H9 (cell line): ENCODE measurements around the gene SIK2. TPM values are rescaled to one million over a fixed set of nuclear protein-coding genes. Genes with fewer than 3 reads are reported as not detected.

ENCODE experiments used
- DNase-seq: peaks from one replicate; pipeline ENCODE4 v3.0.0-alpha.2; 2017
- H2AFZ ChIP-seq: one replicate; pipeline ENCODE4 v1.6.1; 2013; ENCODE audit warnings: mild to moderate bottlenecking, low read length, control low read depth, moderate library complexity
- H2AK5ac ChIP-seq: 2 replicates; pipeline ENCODE4 v1.6.1; 2013; ENCODE audit warnings: low read length, control low read depth, mixed read lengths; ENCODE audit not compliant: insufficient read length
- H2BK120ac ChIP-seq: one replicate; pipeline ENCODE4 v1.6.1; 2013; ENCODE audit warnings: low read depth, mild to moderate bottlenecking, low read length, control low read depth, inconsistent platforms; ENCODE audit not compliant: poor library complexity, severe bottlenecking
- H2BK12ac ChIP-seq: 2 replicates; pipeline ENCODE4 v1.6.1; 2013; ENCODE audit warnings: low read length, control low read depth, mixed read lengths, low read depth; ENCODE audit not compliant: insufficient read length
- H2BK15ac ChIP-seq: 2 replicates; pipeline ENCODE4 v1.6.1; 2013; ENCODE audit warnings: low read depth, low read length, control low read depth
- H2BK20ac ChIP-seq: one replicate; pipeline ENCODE4 v1.6.1; 2013; ENCODE audit warnings: low read depth, mild to moderate bottlenecking, low read length, control low read depth, inconsistent platforms; ENCODE audit not compliant: poor library complexity, severe bottlenecking
- H2BK5ac ChIP-seq: 2 replicates; pipeline ENCODE4 v1.6.1; 2013; ENCODE audit warnings: low read length, control low read depth, mixed read lengths; ENCODE audit not compliant: insufficient read length
- H3K14ac ChIP-seq: 2 replicates; pipeline ENCODE4 v1.6.1; 2013; ENCODE audit warnings: low read length, control low read depth; ENCODE audit not compliant: insufficient read depth
- H3K18ac ChIP-seq: 2 replicates; pipeline ENCODE4 v1.6.1; 2013; ENCODE audit warnings: low read depth, mild to moderate bottlenecking, mixed read lengths, low read length, control low read depth; ENCODE audit not compliant: insufficient read length
- H3K23ac ChIP-seq: 2 replicates; pipeline ENCODE4 v1.6.1; 2013; ENCODE audit warnings: low read length, control low read depth, mixed read lengths, low read depth; ENCODE audit not compliant: insufficient read length
- H3K23me2 ChIP-seq: 2 replicates; pipeline ENCODE4 v1.6.1; 2013; ENCODE audit warnings: low read depth, mild to moderate bottlenecking, mixed read lengths, low read length, control low read depth; ENCODE audit not compliant: insufficient read length, poor library complexity, severe bottlenecking
- H3K27ac ChIP-seq: 2 replicates; pipeline ENCODE4 v1.5.1; 2013; ENCODE audit warnings: low read length, control low read depth, mixed read lengths, low read depth; ENCODE audit not compliant: insufficient read length
- H3K27me3 ChIP-seq: 2 replicates; pipeline ENCODE4 v1.6.1; 2013; ENCODE audit warnings: low read length, control low read depth, inconsistent platforms; ENCODE audit not compliant: insufficient read depth
- H3K4ac ChIP-seq: 2 replicates; pipeline ENCODE4 v1.6.1; 2013; ENCODE audit warnings: low read depth, mild to moderate bottlenecking, control low read depth, inconsistent platforms, low read length, moderate library complexity
- H3K4me1 ChIP-seq: 2 replicates; pipeline ENCODE4 v1.6.1; 2013; ENCODE audit warnings: low read length, control low read depth, inconsistent platforms; ENCODE audit not compliant: insufficient read depth
- H3K4me2 ChIP-seq: 2 replicates; pipeline ENCODE4 v1.6.1; 2013; ENCODE audit warnings: low read length, control low read depth, mixed read lengths; ENCODE audit not compliant: insufficient read length, insufficient read depth
- H3K56ac ChIP-seq: 2 replicates; pipeline ENCODE4 v1.6.1; 2013; ENCODE audit warnings: low read depth, mild to moderate bottlenecking, mixed read lengths, low read length, control low read depth; ENCODE audit not compliant: insufficient read length
- H3K79me1 ChIP-seq: 2 replicates; pipeline ENCODE4 v1.6.1; 2013; ENCODE audit warnings: low read depth, mild to moderate bottlenecking, moderate library complexity, low read length, control low read depth, inconsistent platforms; ENCODE audit not compliant: insufficient read depth, poor library complexity, severe bottlenecking
- H3K79me2 ChIP-seq: 2 replicates; pipeline ENCODE4 v1.6.1; 2013; ENCODE audit warnings: low read length, control low read depth, inconsistent platforms; ENCODE audit not compliant: insufficient read depth
- H3K9ac ChIP-seq: 2 replicates; pipeline ENCODE4 v1.6.1; 2013; ENCODE audit warnings: low read length, control low read depth, mixed read lengths; ENCODE audit not compliant: insufficient read length; ENCODE audit errors: extremely low read depth
- H3K9me3 ChIP-seq: one replicate; pipeline ENCODE4 v1.6.1; 2013; ENCODE audit warnings: low read depth, low read length, inconsistent platforms; ENCODE audit not compliant: control insufficient read depth
- H3T11ph ChIP-seq: one replicate; pipeline ENCODE4 v1.6.1; 2013; ENCODE audit warnings: mild to moderate bottlenecking, low read length, control low read depth, inconsistent platforms
- H4K20me1 ChIP-seq: one replicate; pipeline ENCODE4 v1.6.1; 2013; ENCODE audit not compliant: control insufficient read depth, insufficient read length, insufficient read depth
- H4K5ac ChIP-seq: 2 replicates; pipeline ENCODE4 v1.6.1; 2013; ENCODE audit warnings: low read depth, mild to moderate bottlenecking, mixed read lengths, low read length, control low read depth; ENCODE audit not compliant: insufficient read length
- H4K8ac ChIP-seq: replicated peaks from 2 replicates; pipeline ENCODE4 v1.6.1; 2013; ENCODE audit warnings: low read length, control low read depth, mixed read lengths, low read depth; ENCODE audit not compliant: insufficient read length
- H4K91ac ChIP-seq: 2 replicates; pipeline ENCODE4 v1.6.1; 2013; ENCODE audit warnings: low read depth, mild to moderate bottlenecking, moderate library complexity, mixed read lengths, low read length, control low read depth; ENCODE audit not compliant: insufficient read length
- H3K27ac Mint-ChIP-seq, 3 experiments: 2 replicates in 2 of 3; 3 replicates in 1 of 3; pipeline ENCODE4 v1.8.0; 2020 to 2021; ENCODE audit warnings: mixed read lengths in 3 of 3, mild to moderate bottlenecking in 1 of 3, moderate library complexity in 1 of 3
- H3K27me3 Mint-ChIP-seq: 2 replicates; pipeline ENCODE4 v1.8.0; 2021; ENCODE audit warnings: low read depth, mild to moderate bottlenecking, moderate library complexity, mixed read lengths
- H3K36me3 Mint-ChIP-seq, 3 experiments: 2 replicates in 2 of 3; 3 replicates in 1 of 3; pipeline ENCODE4 v1.8.0; 2020 to 2021; ENCODE audit warnings: low read depth in 3 of 3, mixed read lengths in 3 of 3; ENCODE audit not compliant: insufficient read depth in 1 of 3
- H3K4me1 Mint-ChIP-seq, 2 experiments: 2 replicates each; pipeline ENCODE4 v1.8.0; 2020; ENCODE audit warnings: mixed read lengths in 2 of 2
- H3K4me3 Mint-ChIP-seq, 2 experiments: 2 replicates in 1 of 2; 3 replicates in 1 of 2; pipeline ENCODE4 v1.8.0; 2020 to 2021; ENCODE audit warnings: mild to moderate bottlenecking in 2 of 2, mixed read lengths in 2 of 2, moderate library complexity in 1 of 2
- H3K9me3 Mint-ChIP-seq, 2 experiments: 2 replicates in 1 of 2; 3 replicates in 1 of 2; pipeline ENCODE4 v1.8.0; 2020; ENCODE audit warnings: mild to moderate bottlenecking in 2 of 2, mixed read lengths in 2 of 2, moderate library complexity in 1 of 2
- CTCF ChIP-seq: fragments of 200-600 bp; sonication (generic); conservative IDR thresholded peaks from 3 replicates; pipeline ENCODE4 v1.8.0; 2021; ENCODE audit warnings: antibody characterized with exemption, mild to moderate bottlenecking
- WGBS: extraction: QIAGEN DNeasy Blood & Tissue Kit; methylation state at CpG from one replicate; pipeline ENCODE4 v1.1.7; 2013; ENCODE audit warnings: missing lambda C conversion rate, low lambda C conversion rate, mixed read lengths; ENCODE audit not compliant: insufficient read length; ENCODE audit errors: extremely low coverage; 5-methylcytosine and 5-hydroxymethylcytosine counted together
- total RNA-seq: library from RNA; stranded (reverse); gene quantifications from 2 replicates; pipeline ENCODE4 v1.2.1, GENCODE V29; 2021

The SIK2 gene
- total RNA-seq, 1 experiment from 2014 or later, result 7.5 TPM

GRCh38 chr11:111633248-111633647 is 31.0 kb downstream of the SIK2 start:
- no peak overlapping the region for H3K4ac ChIP-seq
- no peak overlapping the region for H3K56ac ChIP-seq
- Mint-ChIP-seq H3K27me3 (no peaks in the 10 kb centered on the region), H3K4me3 (no peak overlapping the region), H3K36me3 (0 out of 7 replicates have a peak, but pooled peaks cover 0 to 3% (median 0%) of the 10 kb centered on the region in 3 experiments), H3K27ac (no peak overlapping the region; a peak in 1 of 7 replicates), H3K9me3 (no peaks in the 10 kb centered on the region), H3K4me1 (peaks cover 6 to 8% of the 10 kb centered on the region in 2 experiments)
- H3K23ac ChIP-seq, result no peak overlapping the region
- H2AK5ac ChIP-seq, result no peak overlapping the region
- no peak overlapping the region for H4K91ac ChIP-seq
- no peak overlapping the region for H2BK12ac ChIP-seq
- H3K23me2 ChIP-seq, result no peaks in the 10 kb centered on the region
- H3T11ph ChIP-seq, result no peak overlapping the region
- H3K27ac ChIP-seq, result no peak overlapping the region
- TF ChIP-seq CTCF, result no peak
- DNase-seq, result no peak
- H4K8ac ChIP-seq, result no peak overlapping the region
- H3K79me1 ChIP-seq, result no peaks in the 10 kb centered on the region
- no peaks in the 10 kb centered on the region for H3K27me3 ChIP-seq
- no peak overlapping the region for H4K5ac ChIP-seq
- H3K18ac ChIP-seq, result no peak overlapping the region
- no peak overlapping the region for H2AFZ ChIP-seq
- no peak overlapping the region for H3K4me2 ChIP-seq
- H3K9me3 ChIP-seq, result no peaks in the 10 kb centered on the region
- no peak overlapping the region for H3K14ac ChIP-seq
- peaks cover 3% of the 10 kb centered on the region for H3K4me1 ChIP-seq
- H4K20me1 ChIP-seq, result no peaks in the 10 kb centered on the region
- H2BK15ac ChIP-seq, result no peak overlapping the region
- no peak overlapping the region for H2BK120ac ChIP-seq
- no peaks in the 10 kb centered on the region for H3K79me2 ChIP-seq
- no peak overlapping the region for H3K9ac ChIP-seq
- no peak overlapping the region for H2BK20ac ChIP-seq
- no CpG with 5 or more reads among the region's 3 CpGs for WGBS
- H2BK5ac ChIP-seq, result no peak overlapping the region
